AG10803 (cell line): ENCODE data around the gene RB1.

Source experiments
- DNase-seq: peaks from one replicate; pipeline ENCODE4 v3.0.0; 2010; ENCODE audit warnings: low read depth
- H3K4me3 ChIP-seq: 2 replicates; pipeline ENCODE4 v1.5.1; 2011; ENCODE audit warnings: mild to moderate bottlenecking, low read length, control low read depth
- TF ChIP-seq, protein P1 (sequence below): conservative IDR thresholded peaks from 2 replicates; pipeline ENCODE4 v1.5.1; 2011; ENCODE audit warnings: mild to moderate bottlenecking, low read length, control low read depth, inconsistent platforms

Gene RB1

GRCh38 chr13:48263196-48263595, 40.4 kb upstream of the RB1 start:
- TF ChIP-seq, protein P1, sequence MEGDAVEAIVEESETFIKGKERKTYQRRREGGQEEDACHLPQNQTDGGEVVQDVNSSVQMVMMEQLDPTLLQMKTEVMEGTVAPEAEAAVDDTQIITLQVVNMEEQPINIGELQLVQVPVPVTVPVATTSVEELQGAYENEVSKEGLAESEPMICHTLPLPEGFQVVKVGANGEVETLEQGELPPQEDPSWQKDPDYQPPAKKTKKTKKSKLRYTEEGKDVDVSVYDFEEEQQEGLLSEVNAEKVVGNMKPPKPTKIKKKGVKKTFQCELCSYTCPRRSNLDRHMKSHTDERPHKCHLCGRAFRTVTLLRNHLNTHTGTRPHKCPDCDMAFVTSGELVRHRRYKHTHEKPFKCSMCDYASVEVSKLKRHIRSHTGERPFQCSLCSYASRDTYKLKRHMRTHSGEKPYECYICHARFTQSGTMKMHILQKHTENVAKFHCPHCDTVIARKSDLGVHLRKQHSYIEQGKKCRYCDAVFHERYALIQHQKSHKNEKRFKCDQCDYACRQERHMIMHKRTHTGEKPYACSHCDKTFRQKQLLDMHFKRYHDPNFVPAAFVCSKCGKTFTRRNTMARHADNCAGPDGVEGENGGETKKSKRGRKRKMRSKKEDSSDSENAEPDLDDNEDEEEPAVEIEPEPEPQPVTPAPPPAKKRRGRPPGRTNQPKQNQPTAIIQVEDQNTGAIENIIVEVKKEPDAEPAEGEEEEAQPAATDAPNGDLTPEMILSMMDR: no peak
- DNase-seq: no peak
- no peak overlapping the region for H3K4me3 ChIP-seq

- DNase-seq: no peak
- TF ChIP-seq, protein P1: no peak
- H3K4me3 ChIP-seq: no peak overlapping the region
Observed at GRCh38 chr13:48264058-48264457, 39.5 kb upstream of the RB1 start.

DNA sequence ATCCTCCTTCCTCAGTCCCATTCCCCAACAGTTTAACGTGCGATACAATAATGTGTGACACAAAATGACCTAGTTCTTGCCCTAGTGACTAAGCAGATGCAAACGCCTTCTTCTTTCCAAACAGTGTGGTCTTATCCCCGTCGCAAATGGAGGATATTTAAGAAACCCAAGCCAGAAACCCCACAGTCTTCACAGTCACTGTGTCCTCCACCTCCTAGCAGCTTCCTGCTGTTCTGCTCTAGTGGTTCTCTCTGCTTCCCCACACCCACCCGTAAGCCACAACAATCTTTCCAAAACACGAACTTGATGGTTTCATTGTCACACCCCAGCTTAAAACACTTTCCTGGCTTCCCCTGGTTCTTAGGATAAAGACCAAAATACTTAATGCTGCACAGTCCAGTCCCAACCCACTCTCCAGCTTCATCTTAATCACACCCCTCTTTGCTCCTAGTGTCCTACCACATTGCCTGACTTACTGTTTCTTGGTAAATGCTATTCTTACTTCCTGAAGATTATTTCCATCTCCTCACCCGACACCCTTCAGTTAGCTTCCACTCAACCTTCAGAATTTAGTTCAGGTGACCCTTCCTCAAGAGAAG, 38.2 kb upstream of the RB1 start:
- DNase-seq: no peak
- TF ChIP-seq, protein P1: no peak
- no peak overlapping the region for H3K4me3 ChIP-seq

- TF ChIP-seq, protein P1: no peak
- no peak for DNase-seq
- no peak overlapping the region for H3K4me3 ChIP-seq
Observed at GRCh38 chr13:48266150-48266549, 37.4 kb upstream of the RB1 start.

DNA sequence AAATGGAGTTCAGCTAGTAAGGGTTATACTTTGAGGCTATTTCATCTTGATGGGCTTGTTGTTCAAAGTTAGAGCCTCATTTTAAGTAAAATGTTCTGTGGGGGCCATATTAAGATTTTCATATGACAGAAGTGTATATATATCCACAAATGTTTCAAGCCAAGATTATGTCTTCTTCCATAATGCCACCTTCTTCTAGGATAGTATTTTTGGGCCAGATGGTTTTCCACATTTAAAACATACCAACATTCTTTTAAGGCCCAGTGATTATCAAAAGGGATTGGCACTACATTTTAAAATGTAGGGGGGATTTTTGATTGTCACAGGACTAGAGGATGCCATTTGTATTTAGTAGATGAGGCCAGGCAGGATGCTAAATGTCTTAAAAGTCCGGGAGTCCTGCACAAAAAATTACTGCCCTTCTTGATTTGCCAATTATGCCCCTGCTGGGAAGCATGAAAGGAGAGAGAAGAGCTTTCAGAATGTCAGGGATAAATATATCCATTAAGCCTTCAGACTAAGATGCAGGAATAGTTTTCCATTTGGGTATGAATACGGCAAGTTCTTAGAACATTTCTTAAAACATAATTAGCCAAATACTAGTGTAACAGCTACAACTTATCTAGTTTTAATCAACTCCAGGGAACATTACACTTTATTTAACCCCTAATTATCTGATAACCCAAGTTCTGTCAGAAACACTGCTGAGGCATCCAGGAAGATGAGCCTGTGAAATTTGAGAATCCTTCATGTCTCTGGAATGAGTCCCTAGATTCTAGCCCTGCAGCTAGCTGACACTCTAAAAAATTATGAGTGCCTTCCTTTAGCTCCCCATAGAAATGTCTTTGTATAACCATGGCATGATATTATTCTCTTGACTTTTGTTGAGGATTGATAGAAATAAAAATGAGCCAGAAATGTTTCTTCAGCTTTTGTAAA, 36.6 kb upstream of the RB1 start:
- DNase-seq: no peak
- TF ChIP-seq, protein P1: no peak
- no peak overlapping the region for H3K4me3 ChIP-seq

GRCh38 chr13:48268019-48268418, 35.5 kb upstream of the RB1 start:
- H3K4me3 ChIP-seq: no peak overlapping the region
- TF ChIP-seq, protein P1: no peak
- no peak for DNase-seq

- no peak overlapping the region for H3K4me3 ChIP-seq
- TF ChIP-seq, protein P1: no peak
- no peak for DNase-seq
Observed at GRCh38 chr13:48273346-48273745, 30.2 kb upstream of the RB1 start.
